COLO668 (cell line): Measurements from ENCODE around the gene SULF2.

ENCODE experiments used
- DNase-seq: peaks from one replicate; lab custom pipeline; 2025; ENCODE audit not compliant: unreplicated experiment; lab: John Stamatoyannopoulos, UW

Gene SULF2

DNA sequence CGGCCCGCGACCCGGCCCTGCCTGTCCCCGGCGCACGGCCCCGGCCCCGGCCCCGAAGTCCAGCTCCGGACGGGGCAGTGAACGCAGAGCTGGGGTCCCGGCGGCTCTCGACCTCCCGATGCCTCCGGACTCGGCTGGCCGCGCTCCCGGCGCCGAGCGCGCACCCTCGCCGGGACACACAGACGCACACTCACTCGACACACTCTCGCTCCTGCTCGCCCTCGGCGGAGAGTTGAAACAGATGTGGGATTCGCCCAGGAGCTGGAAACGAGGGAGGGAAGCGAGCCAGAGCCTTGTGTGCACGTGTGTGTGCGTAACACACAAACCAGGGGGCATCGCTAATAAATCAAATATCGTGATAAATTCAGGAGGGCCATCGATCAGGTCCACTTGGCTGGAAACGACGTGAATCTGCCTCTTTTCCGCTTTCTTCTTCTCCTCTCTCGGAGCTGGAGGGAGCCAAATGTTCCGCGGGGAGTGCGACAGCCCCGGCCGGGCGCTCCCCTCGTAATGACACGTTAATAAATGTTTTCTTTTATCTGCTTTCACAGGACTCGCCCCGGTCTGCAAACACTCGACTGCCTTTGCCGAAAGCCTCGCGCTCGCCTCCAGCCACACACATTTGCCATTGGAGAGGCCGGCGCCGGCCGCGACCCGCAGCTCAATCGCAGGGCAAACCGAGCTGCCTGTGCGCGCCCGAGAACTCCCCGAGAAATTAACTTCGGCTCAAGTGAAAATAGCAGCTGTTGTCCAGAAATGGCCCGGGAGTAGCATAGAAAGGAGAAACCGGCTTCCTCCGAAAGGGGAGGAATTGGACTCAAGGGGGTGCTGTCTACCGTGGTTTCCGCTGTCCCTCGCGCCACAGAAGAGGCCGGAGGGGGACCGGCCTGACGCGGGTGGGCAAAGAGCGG lies 828 bp upstream of the SULF2 start:
- DNase-seq = peak; percentile 22

DNA sequence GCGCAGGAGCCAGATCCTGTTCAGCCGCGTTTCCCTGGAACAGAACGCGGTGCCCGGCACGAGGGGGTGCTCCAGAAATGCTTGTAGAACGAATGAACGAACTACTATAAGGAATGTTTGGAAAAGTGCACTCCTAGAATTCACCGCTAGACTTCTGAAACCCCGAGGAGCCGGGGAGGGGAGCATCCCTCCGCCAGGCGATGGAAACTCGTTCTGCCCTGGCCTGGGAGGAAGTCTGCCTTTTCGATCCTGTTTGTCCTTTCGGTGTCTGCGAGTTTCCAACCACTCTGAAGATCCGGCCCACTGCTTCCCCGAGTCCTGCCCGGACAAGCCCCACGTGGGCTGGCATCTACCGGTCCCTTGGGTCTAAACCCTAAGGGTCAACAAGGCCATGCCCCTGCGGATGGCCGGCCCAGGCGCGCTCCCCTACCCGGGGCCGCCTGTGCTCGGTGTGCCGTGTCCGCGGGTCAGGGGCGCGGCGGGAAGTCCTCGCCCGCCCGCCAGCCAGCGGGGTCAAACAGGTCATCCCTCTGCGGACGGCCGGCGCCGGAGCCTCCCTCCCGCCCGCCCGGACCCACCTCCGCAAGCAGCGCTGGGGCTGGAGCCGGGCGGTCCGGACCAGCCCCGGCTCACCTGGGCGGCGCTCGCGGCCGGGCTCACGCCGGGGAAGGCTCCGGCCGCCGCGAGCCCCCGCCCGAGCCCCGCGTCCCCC lies 526 bp downstream of the SULF2 start:
- DNase-seq = no peak

DNA sequence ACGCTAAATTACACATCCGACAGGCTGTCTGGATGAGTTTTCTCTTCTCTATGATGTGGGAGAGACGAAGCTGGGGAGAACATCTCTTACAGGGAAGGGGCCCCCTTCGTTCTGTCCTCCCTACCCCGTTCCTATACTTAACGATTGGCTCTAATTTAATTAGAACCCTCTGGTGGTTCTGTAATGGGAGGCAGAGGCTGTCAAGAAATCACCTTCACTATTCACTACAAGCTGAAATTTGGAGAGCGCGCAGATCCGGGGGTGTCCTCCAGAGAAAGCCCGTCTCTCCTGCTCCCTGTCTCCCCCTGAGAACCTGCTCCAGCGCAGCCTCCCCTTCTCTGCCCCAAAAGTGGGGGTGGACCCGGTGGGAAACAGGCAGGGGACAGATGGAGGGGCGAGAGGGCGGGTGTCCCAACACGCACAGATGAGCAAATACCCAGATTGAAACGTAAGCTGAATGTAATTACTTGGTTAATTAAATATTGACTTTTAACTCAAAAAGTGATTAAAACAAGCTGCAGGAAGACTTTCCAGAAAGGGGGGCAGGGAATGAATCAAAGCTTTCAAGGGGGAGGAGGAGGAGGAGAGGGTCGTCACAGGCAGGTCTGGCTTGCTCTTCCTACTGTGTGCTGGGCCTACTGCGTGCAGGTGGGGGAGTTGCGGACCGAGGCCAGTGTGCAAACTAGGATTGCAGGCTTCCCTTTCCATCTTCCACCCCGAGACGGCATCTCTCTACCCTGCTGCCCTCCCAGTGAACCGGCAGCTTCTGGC lies 1.3 kb downstream of the SULF2 start:
- DNase-seq = no peak

DNA sequence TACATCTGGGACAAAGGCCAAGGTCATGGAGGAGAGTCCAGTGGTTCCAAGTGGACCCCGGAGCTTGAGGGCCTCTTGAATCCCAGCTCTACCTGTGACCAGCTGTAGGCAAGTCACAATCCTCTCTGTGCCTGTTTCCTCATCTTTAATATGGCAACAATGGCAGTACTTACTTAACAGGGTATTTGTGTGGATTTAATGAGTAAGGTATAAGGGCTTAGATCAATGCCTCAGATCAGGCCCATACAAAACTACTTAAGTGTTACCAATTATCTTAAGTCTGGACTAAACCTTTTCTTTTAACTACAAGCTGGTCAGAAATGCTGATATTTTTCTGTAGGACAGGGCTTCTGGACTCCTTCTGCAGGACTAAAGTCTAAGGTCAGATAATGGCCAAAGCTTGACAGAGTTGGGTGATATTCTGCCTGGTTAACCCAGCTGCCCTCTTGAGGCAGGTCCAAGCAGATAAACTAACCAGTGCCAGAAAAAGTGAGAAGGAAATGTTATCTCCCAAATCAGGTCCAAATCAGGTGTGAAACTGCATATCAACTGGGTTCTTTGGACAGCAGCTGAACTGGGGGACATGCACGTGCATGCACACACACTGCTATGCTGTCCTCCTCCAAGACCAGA lies 2.2 kb downstream of the SULF2 start:
- no peak for DNase-seq

DNA sequence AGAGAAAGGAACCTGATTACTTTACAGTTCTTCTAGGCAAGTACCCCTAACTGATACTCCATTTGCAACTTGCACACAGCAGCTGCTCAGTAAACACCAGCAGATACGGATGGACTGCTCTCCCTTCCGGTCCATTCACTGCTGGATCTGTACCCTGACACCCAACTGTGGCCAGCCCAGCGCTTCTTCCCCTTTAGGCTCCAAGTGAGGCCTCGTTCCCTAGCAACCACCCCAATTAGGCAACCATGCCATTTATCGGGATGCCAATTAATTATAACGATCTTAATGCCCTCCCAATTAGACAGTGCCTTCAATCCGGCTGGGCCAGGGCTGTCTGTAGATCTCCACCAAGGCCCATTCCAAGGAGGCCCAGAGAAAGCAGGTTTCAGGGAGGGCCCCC lies 3.2 kb downstream of the SULF2 start:
- DNase-seq = no peak

DNA sequence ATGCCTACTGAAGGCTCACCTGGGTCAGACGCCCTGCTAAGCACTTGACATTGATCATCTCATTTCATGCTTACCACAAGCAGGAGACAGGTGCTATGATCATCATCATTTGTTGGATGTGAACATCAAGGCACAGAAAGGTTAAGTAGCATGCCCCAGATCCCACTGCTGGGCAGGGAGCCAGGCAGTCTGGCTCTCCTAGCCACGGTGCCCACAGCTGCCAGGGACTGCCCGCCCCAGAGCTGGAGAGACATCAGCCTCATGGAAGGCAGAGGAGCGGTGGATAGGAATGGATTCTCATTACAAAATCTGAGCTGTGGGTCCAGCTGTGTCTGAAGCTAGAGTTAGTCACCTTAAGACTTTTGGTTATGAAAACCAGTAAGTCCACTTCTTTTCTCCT lies 3.6 kb downstream of the SULF2 start:
- no peak for DNase-seq

DNA sequence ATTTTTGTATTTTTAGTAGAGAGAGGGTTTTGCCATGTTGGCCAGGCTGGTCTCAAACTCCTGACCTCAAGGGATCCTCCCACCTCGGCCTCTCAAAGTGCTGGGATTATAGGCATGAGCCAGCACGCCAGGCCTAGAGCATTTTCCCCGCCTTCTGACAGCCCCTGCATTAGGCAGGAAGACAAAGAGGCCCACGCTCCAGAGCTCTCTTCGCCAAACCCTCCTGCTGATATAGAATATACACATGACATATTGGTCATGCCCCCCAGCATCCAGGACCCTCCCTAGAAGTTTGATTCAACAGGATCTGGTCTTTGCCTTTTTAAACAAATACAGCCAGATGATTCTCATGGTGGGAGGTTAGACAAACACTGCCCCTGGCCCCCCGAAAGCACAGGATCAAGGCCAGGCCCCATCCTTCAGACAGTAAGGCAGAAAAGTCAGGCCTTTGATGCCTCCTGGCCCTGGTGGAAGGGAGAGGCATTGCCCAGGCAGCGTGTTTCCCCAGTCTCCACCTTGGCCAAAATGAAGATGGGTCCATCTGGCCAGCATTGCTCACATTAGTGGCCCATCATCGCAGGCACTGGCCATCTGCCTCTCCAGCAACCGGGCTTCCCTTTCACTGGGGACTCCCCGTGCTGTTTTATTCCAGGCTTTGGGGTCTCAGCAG lies 4.4 kb downstream of the SULF2 start:
- DNase-seq = no peak

DNA sequence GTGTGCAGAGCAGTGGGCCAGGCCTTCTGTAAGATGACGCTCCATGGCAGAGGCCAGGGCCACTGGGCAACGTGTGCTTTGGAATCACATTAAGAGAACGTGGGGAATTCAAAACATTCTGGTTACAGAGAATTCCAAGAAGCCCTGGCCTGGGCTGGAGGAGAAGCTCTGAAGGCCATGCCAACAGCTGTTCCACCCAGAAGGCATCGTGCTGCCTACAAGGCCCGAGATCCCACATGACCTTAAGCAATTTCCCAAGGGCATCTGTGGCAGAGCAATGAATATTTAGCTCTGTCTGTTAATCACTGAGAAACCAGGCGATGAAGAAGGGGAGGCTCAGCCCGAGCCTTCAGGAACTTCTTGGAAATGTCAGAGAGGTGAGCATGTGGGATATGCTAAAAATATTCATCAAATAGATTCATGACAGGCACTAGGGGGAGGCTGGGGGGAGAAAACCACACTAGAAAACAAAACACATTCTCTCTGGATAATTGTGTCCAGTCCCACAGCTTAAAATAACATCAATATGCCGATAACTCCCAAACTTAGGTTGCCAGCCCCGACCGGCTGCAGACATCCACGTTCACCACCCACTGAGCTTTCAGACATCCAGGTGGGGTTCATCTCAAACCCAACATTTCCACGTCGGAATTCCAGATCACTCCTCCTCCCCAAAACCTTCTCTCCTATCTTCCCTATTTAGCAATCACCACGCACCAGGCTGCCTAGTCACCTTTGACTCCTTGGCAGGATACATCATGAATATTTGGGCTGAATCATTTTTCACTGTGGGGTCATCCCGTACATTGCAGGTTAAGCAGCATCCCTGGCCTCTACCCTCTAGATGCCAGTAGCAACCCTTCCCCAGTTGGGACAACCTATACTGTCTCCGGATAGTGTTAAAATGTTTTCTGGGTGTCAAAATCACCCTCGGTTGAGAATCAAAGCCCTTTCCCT lies 6.6 kb downstream of the SULF2 start:
- no peak for DNase-seq

DNA sequence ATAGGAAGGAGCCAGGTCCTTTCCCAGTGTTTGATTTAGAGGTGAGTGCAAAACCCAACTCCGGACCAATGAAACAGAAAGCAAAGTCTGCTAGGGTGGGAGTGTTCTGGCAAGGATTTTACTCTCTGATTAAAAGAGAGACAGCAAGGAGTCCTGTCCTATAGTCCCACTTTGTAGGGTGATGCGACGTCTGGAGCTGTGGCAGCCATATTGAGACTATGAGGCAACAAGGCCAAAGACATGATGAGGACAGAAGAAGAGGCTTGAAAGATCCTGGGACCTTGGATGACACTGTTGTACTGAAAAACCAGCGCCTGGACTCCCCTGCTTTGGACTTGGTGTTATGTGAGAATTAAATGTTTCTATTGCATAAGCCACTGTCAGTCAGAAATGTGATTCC lies 8.1 kb downstream of the SULF2 start:
- no peak for DNase-seq

DNA sequence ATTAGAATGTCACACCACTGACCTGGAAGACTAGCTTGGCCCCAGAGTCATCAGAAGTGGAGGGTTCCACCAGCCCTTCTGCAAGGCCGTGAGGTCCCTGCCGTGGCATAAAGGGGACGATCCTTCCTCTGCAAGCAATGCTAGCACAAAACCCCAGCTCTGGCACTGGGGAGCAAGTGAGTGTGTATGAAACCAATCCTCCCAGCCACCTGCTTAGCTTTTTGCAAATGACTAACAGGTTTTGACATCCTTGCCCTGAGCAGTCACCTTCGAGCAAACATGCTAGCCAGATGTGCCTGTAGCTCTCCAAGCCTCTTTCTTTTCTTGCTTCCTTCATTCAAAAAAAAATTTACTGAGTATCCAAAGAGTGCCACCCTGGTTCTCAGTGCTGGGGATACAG lies 8.6 kb downstream of the SULF2 start:
- DNase-seq = no peak

DNA sequence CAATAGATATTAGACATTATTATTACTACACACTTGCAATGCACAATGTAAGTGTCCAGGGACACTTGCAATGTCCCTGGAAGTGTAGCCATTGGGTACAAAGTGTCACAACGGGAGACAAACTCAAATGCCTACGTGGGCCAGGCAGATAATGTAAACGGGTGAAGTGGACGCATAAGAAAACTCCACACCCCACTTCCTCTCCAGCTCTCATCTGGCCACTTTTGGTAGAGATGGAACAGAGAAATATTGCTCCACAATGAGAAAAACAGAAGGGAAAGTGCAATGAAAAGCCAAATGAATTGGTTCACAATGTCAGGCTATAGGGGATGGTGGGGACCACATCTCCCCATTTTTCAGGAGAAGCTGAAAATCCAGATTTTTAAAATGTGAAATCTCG lies 9.4 kb downstream of the SULF2 start:
- DNase-seq = no peak

DNA sequence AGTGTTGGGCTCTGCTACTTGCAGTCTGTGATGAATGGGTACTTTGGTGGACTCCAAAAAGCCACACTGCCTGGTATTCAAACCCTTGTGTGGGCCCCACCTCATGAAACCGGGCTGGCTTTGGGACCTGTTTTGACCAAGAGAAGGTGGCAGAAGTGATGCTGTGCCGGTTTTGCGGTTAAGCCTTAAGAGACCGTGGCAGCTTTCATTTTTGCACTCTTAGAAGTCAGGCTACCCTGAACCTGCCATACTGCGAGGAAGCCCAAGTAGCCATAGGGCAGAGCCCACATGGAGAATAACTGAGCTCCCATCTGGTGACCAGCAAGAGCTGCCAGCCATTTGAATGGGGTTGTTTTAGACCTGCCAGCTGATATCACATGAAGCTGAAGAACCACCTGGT lies 10.2 kb downstream of the SULF2 start:
- no peak for DNase-seq

DNA sequence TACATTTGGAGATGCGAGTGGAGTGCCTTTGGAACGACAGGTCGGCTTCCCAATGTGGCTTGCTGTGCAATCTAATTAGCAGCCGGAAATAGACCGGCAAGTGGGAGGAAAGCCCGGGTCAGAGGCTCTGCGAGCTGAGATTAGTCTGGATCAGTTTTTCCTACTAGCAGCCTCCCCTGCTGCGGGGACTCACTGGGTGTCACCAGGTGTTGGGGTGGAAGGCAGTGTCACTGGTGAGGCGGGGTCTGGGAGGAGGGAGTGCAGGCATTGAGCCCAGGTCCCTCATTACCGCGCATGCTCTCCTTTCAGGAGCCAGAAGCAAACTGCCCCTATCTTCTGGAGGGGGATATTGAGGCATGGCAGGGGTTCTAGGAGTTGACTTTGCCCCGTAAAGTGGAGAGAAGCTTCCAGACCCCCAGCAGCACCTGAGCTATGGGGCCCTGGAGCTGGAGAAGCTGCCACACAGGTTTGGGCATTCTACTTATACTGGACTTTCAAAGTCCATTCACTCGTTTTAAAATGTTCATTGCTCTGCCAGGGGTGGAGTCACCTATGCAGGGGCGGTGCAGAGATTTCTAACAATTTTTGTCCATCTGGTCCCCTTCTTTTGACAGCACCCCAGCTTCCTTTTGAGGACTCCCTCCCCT lies 11.0 kb downstream of the SULF2 start:
- DNase-seq = no peak

DNA sequence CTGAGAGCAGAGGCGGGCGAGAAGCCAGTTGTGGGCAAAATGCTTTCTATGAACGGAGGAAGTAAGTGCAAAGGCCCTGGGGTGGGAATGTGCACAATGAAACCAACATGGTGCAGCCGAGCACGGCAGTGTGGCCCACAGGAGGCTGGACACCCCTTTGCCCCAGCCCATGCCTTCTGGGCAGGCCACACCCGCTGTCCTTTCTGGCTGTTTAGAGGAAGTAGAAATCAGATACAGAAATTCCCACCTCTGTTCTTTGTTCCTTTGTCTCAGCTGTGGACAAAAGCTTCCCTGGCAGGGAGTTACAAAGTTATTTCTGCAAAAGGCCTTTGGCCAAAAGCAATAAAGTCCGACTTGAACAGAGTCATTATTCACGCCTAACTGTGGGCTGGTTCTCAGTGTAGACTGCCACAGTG lies 11.9 kb downstream of the SULF2 start:
- DNase-seq = no peak

DNA sequence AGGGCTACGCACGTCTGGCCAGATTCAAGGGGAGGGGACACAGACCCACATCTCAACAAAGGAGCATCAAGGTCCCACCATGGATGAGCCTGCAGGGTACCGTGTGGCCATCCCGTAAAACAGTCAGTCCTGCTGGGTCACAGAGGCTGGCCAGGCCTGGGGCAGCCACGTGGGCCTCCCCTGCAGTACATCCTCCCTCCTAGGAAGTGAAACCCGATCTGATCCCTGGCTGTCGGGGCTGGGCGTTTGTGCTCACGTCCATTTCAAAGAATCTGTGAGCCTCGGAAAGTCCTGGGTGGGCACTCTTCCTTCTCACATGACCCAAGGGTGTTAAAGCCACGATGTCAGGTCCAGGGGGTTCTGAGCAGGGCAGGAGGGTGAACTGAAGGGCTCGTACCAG lies 14.3 kb downstream of the SULF2 start:
- no peak for DNase-seq

DNA sequence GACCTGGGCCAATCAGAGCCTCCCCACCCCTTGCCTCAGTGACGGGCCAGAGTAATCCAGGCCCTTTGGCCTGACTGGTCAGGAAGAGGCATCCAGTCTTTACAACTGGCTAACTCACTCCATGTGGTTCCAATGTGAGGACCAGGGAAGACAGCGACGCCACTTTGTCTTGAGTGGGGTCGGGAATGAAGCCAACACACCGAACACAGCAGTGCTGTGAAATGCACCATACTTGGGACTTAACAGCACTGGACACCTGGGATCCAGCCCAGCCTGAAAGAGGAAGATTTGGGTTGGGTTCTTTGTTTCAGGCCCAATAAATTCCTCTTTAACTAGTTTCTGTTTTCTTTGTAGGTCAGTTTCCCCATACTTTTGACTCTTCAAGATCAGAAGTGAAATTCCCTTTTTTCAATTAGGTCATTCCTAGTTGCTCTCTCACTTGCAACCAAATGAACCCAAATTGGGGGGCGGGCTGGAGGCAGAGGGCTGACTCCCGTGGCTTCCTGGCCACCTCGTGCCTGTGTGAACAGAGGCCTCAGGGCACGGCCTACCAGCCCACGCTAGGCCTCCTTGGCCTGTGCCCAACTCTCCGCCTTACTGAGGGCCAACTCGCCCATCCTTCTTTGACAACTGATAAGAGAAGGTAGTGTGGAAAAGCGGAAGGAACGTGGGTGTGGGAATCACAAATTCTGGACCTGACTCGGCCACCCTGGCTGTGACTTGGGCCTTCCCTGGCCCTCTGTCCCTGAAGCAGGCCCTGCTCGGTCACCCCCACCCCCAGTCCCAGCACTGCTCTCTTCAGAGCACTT lies 17.1 kb downstream of the SULF2 start:
- DNase-seq = no peak

DNA sequence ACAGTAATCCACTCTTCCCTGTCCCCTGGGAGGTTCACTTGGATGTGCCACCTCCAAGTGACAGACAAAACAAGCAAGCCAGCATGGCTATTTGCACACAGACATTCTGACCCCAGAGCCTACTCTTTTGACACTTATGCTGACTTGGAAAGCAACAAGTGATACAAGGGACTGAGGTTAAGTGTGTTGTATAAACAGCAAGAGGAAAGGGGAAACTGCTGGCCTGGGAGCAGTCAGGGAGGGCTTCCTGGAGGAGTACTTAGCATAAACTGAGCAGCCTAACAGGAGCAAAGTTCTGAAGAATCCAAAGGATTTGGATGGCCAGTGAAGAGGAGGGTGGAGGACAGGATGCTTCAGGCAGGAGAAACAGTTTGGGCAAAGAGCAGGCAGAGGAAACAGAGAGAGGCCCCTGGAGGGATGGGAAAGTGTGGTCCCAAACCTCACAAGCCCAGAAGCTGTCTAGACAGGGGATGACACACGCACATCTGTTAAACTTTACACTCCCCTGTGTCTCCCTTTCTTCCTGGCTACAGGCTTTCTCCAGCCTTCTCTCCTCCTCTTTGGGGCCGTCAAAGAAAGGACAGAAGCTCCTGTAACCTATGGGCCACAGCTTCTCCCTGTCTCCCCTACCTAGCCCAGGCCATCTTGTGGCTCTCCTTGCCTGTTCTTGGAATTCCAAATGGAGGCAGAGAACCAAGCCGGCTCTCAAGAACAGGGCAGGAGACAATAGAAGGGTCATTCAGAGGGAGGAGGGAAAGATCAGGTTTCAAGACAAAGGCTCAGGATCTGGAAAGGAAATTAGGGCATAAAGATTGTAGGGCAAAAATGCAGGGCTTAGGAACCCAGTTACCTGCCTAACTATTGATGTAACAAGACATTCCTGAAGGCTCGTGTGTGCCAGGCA lies 19.3 kb downstream of the SULF2 start:
- no peak for DNase-seq
